ENCODE results near the gene NRXN3.

DNA sequence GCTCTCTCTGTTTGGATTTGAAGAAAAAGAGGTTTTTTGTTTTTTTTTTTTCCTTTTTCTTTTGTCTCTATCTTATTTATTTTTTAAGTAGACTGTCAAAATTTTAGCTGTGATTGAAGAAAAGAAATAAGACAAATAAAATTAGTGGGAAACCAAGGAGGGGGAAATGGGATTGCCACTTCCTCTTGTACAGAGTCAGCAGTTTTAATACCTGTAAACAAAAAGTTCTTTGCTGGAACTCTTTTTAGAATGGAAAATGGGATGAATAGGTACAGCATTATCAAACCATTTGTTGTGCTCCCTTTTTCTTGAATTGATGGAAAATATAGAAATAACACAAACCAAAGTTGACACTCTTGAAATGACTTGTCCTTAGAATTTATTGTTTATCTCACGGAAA is 1360.4 kb downstream of the NRXN3 start:
- TF ChIP-seq, protein P1, sequence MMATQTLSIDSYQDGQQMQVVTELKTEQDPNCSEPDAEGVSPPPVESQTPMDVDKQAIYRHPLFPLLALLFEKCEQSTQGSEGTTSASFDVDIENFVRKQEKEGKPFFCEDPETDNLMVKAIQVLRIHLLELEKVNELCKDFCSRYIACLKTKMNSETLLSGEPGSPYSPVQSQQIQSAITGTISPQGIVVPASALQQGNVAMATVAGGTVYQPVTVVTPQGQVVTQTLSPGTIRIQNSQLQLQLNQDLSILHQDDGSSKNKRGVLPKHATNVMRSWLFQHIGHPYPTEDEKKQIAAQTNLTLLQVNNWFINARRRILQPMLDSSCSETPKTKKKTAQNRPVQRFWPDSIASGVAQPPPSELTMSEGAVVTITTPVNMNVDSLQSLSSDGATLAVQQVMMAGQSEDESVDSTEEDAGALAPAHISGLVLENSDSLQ (IDR thresholded peaks at IDR 0.05), result no peak
- TF ChIP-seq SUZ12 (IDR thresholded peaks at IDR 0.05), result no peak
- TF ChIP-seq BHLHE40 (IDR thresholded peaks at IDR 0.05; ENCODE audit: borderline replicate concordance), result no peak
- no peak for TF ChIP-seq NFRKB (IDR thresholded peaks at IDR 0.05)
- no peak for TF ChIP-seq ARNT (IDR thresholded peaks at IDR 0.05)
- TF ChIP-seq TARDBP (IDR thresholded peaks at IDR 0.05), result no peak
- no peak for TF ChIP-seq HDGF (IDR thresholded peaks at IDR 0.05; ENCODE audit: borderline replicate concordance)
- no peak for TF ChIP-seq L3MBTL2 (conservative IDR thresholded peaks at IDR 0.05)
- TF ChIP-seq CTBP1 (IDR thresholded peaks at IDR 0.05; ENCODE audit: borderline replicate concordance), result no peak
- TF ChIP-seq SP1 (IDR thresholded peaks at IDR 0.05), result no peak
- TF ChIP-seq ZNF384 (IDR thresholded peaks at IDR 0.05), result no peak
- no peak for TF ChIP-seq LEF1 (IDR thresholded peaks at IDR 0.05; ENCODE audit: borderline replicate concordance)
- no peak for TF ChIP-seq ELF4 (IDR thresholded peaks at IDR 0.05)
- TF ChIP-seq FOXA1 (IDR thresholded peaks at IDR 0.05), result no peak

All from HEK293T (cell line).